ENCODE results near the gene GRIN2A.

The GRIN2A gene

DNA sequence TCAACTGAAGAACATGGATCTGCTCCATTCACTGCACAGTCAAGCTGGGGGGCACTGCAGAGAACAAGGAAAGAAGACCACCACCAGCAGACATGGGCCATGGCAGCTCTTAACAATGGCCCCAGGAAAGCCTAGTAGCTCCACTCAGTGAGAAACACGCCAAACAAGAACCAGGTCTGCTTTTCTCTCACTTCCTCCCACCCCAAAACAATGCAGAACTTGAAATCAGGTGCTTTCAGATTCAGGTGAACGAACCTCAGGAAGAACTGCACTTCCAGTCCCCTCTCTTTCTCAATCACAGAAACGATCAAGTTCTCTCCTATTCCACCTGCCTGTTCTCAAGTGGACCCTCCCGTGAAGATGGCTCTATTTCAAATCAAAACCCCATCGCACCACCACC lies 155.6 kb downstream of the GRIN2A start:
- DNase-seq: no peak

DNA sequence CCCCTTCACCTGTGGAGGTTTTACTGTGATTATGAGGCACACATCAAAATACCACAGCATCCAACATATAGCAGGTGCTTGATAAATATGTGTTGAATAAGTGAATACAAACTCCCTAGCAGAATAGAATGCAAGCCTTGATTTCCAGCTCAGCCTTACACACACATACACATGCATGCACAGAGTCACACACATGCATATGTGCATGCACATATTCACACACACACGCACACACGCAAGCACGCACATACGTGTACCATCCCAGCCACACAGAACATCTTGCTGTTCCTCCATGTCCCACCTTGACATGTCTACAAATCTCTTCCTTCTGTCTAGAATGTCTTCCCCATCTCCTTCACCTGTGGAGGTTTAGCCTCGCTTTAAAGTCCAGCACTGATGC lies 160.1 kb downstream of the GRIN2A start:
- DNase-seq: no peak

DNA sequence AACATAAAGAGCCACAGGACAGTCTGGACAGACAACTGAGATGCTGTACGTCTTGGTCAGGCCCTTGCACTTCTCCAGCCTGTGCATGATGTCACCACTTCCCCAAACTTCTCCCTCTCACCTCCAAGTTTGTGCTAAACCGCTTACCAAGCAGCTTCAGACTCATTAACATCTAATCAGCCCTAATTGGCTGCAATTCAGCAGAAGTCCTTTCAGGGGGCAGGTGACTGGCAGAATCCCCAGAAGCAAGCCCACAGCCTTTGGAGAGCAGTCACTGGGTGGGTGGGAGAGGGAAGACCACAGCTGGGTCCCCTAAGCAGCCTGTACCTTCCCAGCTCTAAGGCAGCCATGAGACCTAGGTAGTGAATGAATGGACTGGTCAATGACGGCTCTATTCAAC lies 161.4 kb downstream of the GRIN2A start:
- no peak for DNase-seq

DNA sequence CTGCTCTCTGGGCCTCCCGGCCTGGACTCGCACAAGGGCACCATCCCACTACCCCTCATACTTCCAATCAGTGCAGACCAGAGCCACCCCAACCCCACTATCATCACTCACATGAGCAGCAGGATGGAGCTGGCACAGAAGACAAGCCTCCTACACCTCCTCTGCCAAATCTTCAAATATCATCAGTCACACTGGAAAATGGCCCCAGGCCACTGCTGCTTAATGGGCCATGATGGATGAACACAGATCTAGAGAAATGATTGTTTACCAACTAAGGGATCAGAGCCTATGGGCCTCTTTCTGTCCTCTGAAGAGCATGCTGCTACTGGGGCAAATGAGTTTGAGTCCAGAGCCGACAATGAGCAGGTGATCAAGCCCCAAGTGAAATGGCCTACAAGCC lies 165.5 kb downstream of the GRIN2A start:
- DNase-seq: no peak

DNA sequence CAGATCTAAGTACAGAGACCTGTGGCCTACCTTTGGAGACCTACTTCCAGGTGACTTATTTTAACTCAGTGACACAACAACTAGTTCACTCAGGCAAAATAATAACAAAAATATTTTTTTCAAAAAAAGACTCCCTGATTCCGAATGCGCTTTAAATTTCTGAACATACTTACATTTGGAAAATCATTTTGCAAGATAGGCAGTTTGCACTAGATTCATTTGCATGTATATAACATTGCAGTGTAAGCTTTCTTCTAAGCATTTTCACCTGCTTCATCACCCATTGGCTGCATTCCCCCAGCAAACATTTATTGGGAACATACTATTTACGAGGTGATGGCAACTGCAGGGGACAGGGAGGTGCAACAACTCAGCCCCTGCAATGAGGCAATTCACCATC lies 166.8 kb downstream of the GRIN2A start:
- DNase-seq: no peak

DNA sequence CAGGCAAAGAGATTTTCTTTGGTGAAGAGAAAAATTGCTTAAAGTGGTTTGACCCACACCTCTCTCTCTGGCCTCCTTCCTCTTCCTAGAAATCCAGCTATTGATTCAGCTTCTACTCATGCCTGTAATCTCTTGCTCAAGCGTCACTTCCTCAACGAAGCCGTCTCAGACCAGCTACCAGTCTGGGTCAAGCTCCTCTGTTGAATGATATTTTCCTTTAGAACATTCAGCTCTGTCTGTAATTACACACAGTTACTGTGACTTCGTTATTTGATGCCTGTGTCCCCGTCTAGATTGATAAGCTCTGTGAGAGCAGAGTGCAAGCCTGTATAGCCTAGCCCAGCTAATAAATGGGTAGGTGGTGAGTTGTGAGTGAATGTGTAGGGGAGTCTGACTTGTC lies 168.5 kb downstream of the GRIN2A start:
- DNase-seq: no peak

DNA sequence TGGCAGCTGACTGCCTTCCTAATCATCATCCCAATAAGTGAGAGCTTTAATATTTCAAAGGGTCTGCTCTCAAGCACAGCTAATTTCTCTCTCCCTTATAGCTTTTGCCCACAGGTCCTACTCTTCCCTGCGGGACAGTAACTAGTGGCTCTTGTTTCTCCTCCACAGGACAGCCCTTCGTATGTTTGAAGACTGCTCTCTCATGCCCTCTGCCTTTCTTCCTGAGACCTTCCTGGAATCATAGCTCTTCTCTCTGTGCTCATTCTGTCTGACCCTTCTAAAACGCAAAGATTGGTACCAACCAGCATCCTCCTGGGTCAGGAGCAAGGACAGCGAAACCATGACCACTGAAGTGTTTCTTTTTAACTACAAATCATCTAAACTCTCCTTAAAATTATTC lies 168.9 kb downstream of the GRIN2A start:
- DNase-seq: no peak

DNA sequence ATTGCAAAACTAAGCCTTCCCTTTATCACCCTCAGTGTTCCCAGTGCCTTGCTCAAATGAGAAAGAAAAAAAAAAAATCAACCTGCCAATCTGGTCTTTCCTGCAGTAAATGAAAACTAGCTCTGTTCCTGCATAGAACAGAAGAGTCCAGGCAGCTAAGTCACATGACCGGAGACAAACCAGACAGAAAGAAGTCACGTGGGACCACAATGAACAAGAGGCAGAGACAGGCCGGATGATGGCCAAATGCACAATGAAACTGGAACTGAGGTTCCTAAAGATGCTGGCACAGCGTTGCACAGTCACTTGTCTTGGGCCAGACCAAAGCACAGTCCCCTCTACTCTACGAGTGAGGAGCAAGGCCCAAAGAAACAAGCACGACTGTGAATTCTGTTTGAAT lies 172.5 kb downstream of the GRIN2A start:
- DNase-seq: no peak

DNA sequence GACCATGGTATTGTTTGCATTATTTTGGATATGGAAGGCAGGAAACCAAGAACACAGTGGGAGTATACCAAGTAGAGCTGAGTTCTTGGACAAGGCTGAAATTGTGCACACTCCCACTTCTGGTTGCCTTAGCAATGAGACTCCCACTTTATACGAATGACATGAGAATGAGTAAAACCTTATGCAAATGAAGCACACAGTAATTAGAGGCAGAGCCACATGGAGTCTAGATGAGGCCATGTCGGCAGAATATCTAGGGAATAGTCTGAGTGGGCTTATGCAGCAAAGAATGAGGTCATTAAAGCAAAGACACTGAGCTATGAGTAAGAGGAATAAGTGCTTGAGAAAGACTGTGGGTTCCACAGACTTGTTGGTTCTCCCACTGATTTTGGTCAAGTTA lies 178.7 kb downstream of the GRIN2A start:
- no peak for DNase-seq

DNA sequence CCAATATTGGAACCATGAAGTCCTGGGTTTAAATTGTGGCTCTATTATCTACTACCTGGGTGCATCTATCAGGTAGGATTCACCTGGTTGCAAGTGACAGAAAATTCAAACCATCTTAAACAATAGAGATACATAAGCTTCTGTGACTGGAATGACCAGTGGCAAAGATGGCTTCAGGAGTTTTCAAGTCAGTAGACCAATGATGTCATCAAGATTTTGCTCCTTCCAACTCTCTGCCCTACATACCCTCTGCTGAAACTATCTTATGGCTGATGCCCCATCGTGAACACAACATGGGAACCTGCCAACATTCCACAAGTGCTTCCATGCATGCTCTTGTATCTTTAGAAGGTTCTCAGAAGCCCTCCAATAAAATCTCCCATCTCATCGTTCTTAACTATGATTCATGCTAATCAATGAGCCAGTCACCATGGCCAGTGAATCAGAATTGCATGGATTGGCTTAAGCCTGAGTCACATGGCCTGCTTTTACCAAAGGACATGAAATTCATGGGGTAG lies 180.9 kb downstream of the GRIN2A start:
- DNase-seq: no peak

DNA sequence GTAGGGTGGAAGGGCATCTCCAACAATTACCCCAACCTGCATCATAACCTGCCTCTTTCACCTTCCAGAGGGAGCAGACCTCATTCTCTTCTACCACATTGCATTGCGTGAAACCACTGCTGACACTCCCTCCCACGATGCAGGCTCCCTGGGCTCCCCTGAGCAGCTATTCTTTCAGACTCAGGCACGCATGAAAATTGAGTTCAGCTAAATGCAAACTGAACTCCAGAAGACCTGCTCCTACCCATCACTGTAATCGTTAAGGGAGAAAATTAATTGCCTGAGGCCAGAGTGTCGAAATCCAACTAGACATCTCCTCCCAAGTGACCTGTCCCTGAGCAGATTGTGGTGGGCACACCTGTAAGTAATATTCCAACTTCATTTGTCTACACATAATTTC lies 186.0 kb downstream of the GRIN2A start:
- DNase-seq: no peak

DNA sequence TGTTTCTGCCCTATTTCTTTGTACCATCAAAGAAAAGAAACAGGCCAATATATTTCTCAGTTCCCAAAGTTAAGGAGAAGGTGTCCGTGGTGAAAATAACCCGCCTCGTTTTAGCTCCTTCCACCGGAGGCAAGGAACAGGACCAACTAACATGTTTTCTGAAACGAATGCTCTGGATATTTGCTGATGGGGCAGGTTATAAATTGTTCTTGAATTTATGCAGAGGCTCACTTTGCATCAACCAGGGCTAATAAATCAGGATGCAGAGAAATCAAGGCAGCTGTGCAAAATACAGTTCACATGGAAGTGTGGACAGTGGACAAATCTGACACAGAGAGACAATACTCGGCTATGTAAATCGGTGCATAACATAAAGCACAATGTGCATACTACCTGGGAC lies 189.8 kb downstream of the GRIN2A start:
- DNase-seq: no peak

DNA sequence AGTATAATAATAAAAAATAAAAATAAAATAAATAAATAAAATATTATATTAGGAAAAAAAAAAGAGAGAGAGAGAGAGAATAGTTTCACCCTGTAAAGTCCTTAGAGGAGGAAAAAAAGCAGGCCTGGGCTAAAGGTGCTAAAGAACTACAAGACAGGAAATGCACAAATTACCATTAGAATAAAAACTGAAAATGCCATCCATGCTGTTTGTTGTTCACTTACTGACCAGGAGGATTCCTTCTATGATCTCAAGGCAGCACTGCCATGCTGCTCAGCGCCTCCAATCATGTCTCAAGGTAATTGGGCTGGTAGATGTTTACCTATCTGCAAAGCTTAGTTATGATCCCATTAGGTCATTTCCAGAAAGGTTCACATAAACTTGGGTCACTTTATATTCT lies 201.2 kb downstream of the GRIN2A start:
- DNase-seq: no peak

DNA sequence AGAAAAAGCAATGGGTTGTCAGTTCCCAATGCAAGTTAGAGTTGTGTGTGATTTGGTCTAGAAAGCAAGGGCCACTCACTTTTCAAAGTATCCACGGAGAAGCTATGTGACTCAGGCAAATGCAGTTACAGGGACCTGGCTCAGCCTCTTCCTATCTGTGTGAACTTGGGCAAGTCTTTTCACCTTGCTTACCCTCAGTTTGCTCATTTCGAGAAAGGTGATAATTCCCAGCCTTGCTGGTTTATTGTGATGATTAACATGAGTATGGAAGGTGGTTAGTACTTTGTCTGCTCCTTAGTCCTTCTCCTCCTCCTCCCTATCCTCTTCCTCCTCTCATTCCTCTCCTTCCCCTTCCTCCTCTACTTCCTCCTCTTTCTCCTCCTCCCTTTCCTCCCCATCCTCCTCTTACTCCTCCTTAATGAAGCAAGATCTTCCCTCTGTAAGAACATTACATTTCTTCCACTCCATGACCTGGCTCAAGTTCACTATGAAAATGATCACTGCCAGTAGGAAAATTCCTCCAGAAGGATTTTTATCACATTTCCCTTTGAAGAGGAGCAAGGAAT lies 204.0 kb downstream of the GRIN2A start:
- no peak for DNase-seq

DNA sequence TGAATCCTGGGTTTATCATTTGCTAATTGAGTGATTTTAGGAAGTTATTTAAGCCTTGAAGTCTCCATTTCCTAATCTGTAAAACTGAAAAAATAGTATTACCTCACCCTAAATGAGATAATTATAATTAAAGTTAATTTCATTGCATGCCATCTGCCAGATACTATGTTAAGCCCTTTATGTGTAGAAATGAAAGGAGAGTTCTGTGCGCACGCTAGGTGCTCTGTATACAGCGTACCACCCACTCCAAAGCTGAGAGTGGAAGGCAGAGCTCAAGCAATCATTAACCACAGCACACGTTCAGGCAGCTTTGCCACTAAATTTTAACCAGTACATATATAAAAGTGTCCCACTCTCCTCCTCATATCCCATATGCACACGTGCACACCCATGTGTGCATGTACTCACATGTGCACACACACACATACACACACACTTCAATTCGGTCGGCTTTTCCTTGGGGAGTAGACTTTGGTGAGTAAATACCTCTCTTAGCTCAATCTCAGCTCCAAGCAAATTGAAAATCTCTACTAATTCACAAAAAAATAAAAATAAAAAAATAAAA lies 204.8 kb downstream of the GRIN2A start:
- DNase-seq: no peak

DNA sequence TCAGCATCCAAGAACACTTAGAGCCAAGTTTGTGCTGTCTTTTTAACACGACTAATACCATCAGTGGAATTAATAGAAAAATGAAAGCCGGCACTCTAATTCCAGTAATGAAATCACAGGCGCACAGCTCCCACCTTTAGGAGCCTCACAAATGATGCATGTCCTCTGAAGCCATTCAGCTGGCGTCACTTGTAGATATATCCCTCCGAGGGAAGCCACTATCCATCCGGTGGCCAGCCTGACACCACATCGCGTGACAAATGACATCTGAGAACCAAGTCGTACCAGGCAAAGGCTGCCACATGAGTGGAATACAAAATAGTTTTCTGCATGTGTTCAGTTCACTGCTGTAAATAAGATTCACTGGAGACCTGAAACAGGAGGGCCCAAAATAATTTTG lies 205.6 kb downstream of the GRIN2A start:
- no peak for DNase-seq

DNA sequence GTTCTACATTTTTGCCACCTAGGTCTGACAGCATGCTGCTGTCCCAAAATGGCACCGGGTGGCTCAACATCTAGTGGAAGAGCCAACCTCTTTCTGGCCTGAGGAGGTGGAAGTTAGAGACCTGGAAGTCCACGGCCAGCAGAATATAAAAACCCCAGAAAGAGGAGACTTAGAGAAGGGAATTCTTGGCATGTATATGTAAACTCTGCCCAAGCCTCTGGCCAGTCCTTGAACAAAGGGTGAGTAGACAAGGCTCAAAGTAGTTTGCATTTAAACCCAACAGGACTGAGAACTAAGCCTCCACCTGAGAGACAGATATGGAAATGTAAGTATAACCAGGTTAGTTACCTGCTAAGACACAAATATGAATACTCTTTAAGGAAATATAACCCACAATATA lies 210.3 kb downstream of the GRIN2A start:
- DNase-seq: no peak

DNA sequence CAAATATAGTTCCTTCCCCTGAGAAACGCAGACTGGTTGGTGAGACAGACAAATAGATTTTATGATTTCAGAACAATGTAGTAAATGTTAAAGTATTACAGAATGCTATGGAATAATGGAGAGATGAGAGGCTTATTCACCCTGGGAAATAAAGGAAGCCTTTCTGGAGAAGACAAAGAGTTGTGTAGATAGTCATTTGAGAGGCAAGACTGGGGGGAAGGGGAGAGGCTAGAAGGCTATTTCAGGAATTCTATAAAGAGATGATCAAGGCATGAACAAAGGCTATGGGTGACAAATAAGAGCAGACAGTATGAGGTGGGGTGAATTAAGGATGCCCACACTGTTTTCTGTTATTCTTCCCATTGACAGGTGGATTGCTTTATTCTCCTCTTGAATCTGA lies 211.4 kb downstream of the GRIN2A start:
- DNase-seq: no peak

DNA sequence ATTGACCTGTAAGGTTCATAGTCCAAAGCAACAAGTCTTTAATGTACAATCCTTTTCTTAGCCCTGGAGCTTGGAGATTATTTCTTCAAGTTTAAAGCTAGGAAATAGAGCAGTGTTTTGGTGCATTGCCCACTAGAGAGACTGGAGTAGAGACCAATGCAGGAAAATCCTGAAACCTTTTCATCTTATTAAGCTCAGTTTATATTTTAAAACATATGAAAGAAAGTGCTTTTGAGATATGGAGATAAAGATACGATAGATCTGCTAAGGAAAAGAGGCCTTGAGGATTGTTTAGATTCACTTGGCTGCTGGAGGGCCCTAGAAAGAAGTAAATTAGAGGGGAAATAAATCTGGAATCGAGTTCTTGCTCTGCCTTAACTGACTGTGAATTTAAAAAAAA lies 212.0 kb downstream of the GRIN2A start:
- no peak for DNase-seq

DNA sequence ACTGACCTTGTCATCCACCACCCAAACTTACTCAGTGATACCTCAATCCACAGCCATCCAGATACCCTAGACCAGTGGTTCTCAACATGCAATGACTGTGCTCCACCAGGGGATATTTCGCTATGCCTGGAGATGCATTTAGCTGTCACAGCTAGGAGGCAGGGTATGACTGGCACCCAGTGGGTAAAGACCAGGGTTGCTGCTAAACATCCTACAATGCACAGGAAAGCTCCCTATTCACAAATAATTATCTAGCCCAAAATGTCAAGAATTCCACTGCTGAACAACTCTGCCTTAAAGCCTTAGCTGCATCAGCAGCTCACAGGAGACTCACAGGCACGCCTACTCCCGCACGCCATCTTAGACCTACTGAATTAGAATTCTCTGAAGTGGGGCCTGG lies 212.6 kb downstream of the GRIN2A start:
- DNase-seq: no peak

DNA sequence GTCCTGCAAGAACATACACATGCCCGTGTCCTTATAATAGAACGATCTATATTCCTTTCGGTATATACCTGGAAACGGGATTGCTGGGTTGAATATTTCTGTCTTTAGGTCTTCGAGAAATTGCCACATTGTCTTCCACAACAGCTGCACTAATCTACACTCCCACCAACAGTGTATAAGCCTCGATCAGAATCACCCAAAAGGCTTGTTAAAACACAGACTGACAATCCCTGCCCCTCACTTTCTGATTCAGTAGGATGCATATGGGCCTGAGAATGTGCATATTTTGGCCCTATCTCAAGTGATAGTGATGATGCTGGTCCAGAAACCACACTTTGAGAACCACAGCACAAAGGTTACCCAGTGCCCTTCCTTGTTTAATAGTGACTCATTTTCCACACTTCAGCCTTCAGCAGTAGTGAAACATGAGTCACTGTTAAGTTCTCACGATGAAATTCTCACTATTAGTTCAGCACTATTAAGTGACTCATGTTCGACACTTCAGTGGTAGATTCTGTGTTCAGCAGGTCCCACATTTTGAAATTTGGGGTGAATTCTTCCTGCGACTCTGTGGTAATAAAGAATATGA lies 215.6 kb downstream of the GRIN2A start:
- DNase-seq: no peak

DNA sequence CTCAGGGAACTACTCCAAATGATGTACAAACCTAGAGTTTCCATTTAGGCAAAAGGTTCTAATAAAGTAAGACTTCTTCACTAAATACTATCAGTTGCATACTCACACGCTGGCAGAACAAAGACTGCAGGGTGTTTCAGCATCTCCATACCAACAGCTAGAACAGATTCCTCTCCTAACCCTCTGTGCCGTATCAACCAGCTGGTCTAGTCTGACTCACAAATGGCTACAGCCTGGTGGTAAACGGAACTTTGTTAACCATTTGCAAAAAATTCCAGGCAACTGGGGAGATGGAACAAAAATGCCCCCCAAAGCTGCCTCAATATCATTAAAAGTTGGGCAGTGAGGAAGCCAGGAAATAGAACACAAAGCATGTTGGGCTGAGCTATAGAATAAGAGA lies 217.1 kb downstream of the GRIN2A start:
- DNase-seq: no peak

DNA sequence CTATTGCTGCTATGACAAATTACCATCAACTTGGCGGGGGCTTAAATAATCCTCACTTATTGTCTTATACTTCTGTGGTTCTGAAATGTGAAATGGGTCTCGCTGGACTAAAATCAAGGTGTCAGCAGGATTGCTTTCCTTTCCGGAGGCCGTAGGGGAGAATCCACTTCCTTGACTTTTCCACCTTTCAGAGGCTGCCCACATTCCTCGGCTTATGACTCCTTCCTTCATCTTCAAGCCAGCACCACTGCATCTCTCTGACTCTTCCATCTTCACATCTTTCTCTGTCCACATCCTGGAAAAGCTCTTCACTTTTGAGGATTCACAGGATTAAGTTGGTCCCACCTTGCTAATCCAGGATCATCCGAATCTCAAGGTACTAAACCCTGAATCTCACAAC lies 217.8 kb downstream of the GRIN2A start:
- no peak for DNase-seq

DNA sequence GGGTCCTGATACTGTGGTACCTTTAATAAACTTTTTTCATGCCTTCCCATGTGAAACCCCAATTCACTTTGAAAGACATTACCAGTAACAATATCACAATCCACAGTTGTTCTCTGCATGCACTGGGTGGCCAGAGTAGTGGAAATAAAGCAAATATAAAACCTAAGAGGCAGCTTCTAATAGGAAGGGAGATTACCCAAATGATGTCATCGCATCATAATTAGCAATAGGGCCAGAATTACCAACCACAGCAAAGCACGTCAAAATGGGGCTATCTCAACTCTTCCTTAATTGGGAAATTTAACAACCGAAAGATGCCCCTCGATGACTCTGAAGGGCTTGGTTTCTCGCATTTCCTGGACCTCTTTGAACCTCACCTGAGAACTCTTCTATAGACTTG lies 224.8 kb downstream of the GRIN2A start:
- no peak for DNase-seq

DNA sequence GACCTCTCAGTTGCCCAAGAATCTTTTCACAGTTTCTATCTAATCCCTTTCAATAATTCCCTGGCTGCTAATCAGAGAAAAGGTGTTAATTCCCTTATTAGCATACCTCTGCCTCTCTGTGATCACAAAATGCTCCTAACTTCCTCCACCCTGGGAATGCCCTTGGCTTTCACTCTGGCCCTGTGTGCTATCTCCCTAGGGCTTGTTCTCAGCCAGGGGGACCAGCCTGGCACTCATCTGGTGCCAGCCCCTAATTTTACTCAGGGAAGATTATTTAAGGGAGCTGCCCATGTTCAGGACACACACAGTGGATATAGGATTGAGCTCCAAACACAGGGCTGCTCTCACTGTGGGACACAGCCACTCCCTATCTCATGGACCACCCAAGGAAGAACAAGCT lies 225.2 kb downstream of the GRIN2A start:
- DNase-seq: no peak

All from NCI-H2081 treated with DMSO at 0.1 percent for 48 hours (cell line).